ENCODE data around the gene HIC1.
A peak's percentile ranks its signal among the peaks of the same experiment; 100 is the strongest.

HIC1 gene

DNA sequence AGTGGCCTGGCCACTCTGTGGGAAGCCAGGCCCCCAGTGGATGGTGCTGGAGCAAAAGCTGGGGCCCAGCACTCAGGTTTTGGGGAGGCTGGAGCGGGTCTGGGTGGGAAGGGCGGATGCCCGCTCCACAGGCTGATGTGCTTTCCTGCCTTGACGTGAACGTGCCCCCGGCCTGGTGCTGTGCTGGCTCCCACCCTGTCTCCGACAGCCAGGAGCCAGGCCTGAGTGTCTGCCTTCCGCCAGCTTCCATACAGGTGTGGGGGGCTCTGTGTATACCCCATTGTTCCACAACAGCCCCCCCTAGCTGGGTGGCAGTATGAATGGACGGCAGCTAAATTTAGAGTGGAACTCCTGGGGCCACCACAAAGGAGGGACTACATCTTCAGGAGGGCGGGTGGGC is 20.0 kb downstream of the HIC1 start:
- no peak for DNase-seq (ENCODE audit: low spot score in 2 of 2)
- Histone ChIP-seq H3K9me3 (no peaks in the 10 kb centered on the region), H3K4me1 (no peaks in the 10 kb centered on the region), H3K4me3 (no peak overlapping the region), H3K27me3 (ENCODE audit: low read depth) (no peaks in the 10 kb centered on the region), H3K36me3 (replicated peaks) (peaks cover 10% of the 10 kb centered on the region)
- in situ Hi-C loops (cut with MboI; ENCODE audit: low sequenced_read_pairs) = no loop called here

DNA sequence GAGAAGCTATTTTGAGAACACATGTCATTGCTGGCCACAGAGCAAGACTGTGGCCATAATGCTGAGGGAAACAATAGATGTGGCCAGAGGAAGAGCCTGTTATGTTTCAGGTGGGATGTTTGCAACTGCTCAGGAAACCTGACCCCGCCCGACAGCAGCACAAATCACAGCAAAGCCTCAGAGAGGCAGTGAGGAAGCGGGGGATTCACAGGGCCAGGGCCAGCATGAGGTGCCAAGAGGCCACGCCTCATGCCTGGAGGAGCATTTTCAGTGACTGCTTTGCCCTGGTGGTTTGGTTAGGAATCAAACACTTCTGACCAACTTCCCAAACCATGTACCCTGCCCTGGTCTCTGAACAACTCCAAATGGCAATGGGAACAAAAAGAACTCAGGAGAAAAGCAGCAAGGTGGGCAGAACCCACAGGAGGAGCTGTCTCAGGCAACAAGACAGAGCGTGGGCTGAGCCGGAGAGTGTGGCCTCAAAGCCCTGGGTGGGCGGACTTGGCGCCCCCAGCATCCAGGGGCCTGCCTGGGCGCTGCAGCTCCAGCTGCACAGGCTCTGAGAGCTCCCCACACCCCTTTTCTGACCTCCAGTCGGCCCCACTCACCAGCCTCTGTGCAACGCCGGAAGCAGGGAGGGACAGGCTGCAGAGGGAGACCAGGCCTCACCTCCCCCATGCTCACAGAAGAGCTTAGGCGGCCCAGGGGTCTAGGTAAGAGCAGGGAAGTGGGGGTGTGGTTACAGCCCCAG is 20.6 kb downstream of the HIC1 start:
- Histone ChIP-seq H3K9me3 (no peaks in the 10 kb centered on the region), H3K4me1 (no peaks in the 10 kb centered on the region), H3K36me3 (replicated peaks) (peaks cover 10% of the 10 kb centered on the region), H3K27me3 (ENCODE audit: low read depth) (no peaks in the 10 kb centered on the region), H3K4me3 (no peak overlapping the region)
- no peak for DNase-seq (ENCODE audit: low spot score in 2 of 2)
- in situ Hi-C loops (cut with MboI; ENCODE audit: low sequenced_read_pairs) = no loop called here

DNA sequence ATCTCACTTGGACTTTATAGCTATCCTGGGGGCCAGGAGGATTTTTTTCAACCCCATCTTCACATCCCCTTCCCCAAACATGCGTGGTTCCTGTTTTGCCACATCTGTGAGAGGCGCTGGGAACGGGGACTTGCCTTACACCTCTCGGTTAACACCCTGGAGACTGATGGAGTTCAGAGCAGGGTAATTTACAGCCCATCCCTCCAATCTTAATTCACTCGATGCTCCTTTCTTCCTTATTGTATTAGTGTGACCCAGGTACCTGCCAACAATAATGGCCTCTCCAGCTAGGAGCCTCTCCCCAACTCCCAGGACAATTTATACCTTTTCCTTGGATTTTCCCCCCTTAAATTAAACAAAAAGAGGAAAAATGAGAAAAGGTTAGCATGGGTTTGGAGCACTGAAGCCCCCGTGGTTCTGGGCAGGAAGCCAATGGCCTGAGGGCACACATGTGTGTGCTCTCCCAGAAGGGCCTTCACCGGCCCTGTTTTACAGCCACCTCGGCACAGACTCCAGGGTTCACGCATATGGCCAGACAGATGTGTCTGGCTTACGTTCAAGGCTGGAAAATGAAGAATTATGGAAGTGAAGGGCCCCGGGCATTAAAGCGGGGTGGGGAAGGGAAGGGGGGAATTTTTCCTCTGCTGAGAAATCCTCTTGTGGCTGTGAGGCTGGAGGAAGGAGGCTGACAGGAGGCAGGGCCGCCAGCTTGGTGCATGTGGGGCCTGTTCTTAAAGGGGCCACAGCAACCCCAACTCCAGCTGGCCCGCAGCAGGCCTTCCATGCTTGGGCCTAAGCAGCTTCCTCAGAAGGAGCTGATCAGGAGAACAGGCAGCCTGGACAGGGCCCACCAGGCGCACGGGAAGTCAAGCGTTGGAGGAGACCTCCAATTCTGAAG is 21.4 kb downstream of the HIC1 start:
- peak in 1 of 2 experiments; percentile 46 for DNase-seq (ENCODE audit: low spot score in 2 of 2)
- Histone ChIP-seq H3K27me3 (ENCODE audit: low read depth) (no peaks in the 10 kb centered on the region), H3K4me1 (no peaks in the 10 kb centered on the region), H3K36me3 (replicated peaks) (peaks cover 10% of the 10 kb centered on the region), H3K4me3 (no peak overlapping the region), H3K9me3 (no peaks in the 10 kb centered on the region)
- in situ Hi-C loops (cut with MboI; ENCODE audit: low sequenced_read_pairs) = no loop called here

DNA sequence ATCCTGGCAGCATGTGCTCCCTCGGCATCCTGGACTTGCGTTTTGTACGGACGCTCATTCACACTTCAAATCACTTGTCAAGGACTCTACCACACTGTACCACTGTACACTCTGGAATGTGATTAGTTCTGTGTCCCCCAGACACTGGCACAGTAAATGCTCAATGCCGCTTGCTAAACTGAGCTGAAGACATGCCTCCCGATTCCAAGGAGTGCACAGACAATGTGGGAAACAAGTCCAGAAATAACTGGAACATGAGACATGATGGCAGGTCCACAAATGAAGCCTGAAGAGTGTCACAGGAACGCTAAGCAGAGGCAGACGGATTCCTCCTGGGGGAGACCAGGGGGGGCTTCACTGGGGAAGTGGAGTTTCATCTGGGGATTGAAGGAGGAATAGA is 22.1 kb downstream of the HIC1 start:
- no peak overlapping the region for H3K4me3 ChIP-seq
- no peaks in the 10 kb centered on the region for H3K4me1 ChIP-seq
- no peaks in the 10 kb centered on the region for H3K9me3 ChIP-seq
- in situ Hi-C loops (cut with MboI; ENCODE audit: low sequenced_read_pairs) = no loop called here
- H3K36me3 ChIP-seq (replicated peaks) = peaks cover 10% of the 10 kb centered on the region
- no peak for DNase-seq (ENCODE audit: low spot score in 2 of 2)
- H3K27me3 ChIP-seq (ENCODE audit: low read depth) = no peaks in the 10 kb centered on the region

DNA sequence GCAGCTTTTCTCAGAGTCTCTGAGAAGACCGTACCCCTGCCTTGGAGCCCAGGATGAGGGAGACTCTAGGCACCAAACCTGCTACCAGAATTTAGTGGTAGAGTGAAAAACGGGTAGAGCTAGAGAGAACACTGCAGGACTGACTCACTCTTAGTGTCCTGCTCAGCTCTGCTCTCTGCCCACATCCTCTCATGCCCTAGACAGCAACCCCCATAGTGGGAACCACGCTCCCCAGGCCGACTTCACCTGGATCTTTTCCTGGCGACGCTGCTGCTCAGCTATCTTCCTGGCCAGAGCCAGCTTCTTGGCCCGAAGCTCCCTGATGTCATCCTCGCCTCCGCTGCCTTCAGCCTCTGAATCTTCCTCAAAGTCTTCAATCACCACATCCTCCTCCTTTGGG is 26.7 kb downstream of the HIC1 start:
- H3K4me3 ChIP-seq = no peak overlapping the region
- no peak for DNase-seq (ENCODE audit: low spot score in 2 of 2)
- in situ Hi-C loops (cut with MboI; ENCODE audit: low sequenced_read_pairs) = no loop called here
- H3K27me3 ChIP-seq (ENCODE audit: low read depth) = no peaks in the 10 kb centered on the region
- H3K9me3 ChIP-seq = no peaks in the 10 kb centered on the region
- H3K36me3 ChIP-seq (replicated peaks) = peaks cover 7% of the 10 kb centered on the region
- no peaks in the 10 kb centered on the region for H3K4me1 ChIP-seq

DNA sequence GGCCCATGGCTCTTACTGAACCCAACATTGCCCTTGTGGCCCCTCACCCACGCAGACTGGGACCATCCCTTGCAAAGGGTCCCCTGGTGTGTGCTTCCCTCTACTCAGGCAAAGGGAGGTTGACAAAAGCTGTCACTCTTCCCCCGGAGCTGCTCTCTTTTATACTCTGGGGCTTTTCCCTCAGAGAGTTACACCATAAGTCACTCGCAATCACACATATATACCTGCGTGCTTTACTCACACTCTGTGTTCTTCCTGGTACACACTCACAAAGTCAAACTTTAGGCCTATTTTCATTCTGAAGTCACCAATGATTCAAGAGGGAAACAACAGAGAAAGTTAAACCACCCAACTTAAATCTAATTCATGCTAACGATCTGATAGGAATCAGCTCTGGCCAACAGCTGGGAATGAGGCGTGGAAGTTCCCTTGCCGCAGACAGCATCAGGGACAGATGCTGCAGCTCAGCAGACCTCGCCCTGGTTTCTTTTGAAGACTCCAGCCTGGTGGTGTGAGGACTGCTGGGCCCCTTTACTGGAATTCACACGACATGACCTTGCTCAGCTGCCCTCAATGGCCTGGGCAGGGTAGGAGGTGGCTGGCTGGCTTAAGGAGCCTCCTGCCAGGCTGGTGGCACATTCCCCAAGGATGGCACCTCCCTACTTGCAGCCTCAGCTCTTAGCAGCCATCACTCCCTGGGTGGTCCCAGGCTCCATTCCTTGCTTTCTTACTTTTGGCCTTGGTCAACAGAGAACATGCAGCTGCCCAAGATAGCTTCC is 27.3 kb downstream of the HIC1 start:
- in situ Hi-C loops (cut with MboI; ENCODE audit: low sequenced_read_pairs) = no loop called here
- Histone ChIP-seq H3K27me3 (ENCODE audit: low read depth) (no peaks in the 10 kb centered on the region), H3K4me3 (no peak overlapping the region), H3K9me3 (no peaks in the 10 kb centered on the region), H3K36me3 (replicated peaks) (peaks cover 3% of the 10 kb centered on the region), H3K4me1 (no peaks in the 10 kb centered on the region)
- DNase-seq (ENCODE audit: low spot score in 2 of 2) = no peak

DNA sequence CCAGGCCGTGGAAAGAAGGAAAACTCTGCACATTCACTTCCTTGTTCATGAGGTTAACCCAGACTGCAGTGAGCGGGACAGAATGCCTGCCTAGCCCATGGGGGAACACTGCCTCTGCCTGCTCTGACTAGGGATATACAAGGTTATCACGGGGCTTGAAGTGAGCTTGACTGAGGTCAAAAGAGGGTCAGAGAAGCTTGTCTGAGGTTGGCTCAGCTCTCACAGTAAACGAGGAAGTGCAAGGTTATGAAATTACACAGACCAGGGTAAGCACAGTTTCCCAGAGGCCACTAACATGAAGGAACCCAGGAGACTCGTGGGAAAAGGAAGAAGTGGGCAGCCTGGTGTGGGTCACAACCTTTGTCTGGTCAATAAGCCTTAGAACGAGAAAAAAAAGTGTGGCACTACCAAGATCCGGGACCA is 28.7 kb downstream of the HIC1 start:
- Histone ChIP-seq H3K4me3 (no peak overlapping the region), H3K36me3 (replicated peaks) (no peaks in the 10 kb centered on the region; the same call in none of the 2 replicates), H3K4me1 (no peaks in the 10 kb centered on the region), H3K27me3 (ENCODE audit: low read depth) (no peaks in the 10 kb centered on the region), H3K9me3 (no peaks in the 10 kb centered on the region)
- no peak for DNase-seq (ENCODE audit: low spot score in 2 of 2)
- in situ Hi-C loops (cut with MboI; ENCODE audit: low sequenced_read_pairs) = no loop called here

DNA sequence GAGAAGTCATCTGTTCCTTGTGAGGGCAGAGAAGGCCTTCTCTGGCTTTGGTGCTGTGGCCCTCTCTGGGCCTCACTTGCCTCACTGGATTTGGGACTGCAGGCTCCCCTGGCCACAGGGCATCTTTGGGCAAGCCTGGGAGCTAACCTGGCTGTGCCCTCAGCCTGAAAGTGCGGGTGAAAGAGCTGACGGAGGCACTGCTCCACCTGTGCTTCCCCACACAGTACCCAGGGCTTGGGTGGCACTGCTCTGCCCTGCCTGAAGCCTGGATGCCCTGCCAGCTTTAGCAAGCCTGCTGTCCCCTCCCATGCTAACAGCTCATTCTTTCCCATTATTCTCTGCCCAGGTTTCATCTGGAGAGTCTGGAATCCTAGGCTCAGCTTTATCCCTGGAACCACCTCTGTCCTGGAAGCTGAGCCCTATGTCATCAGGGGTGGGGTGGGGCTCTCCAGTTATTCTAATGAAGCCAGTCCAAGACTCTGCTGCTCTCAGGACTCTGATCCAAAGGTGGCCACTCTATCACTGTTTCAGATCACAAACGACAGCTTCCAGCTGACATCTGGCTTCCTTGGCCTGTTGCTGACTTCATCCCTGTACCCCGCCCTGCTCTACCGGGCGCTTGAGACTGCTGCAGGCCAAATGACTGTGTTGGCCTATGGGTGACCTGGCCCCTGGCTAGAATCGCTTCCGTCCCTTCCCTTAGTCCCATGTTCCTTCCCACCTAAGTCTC is 29.3 kb downstream of the HIC1 start:
- in situ Hi-C loops (cut with MboI; ENCODE audit: low sequenced_read_pairs) = no loop called here
- no peak for DNase-seq (ENCODE audit: low spot score in 2 of 2)
- no peaks in the 10 kb centered on the region for H3K9me3 ChIP-seq
- H3K27me3 ChIP-seq (ENCODE audit: low read depth) = no peaks in the 10 kb centered on the region
- no peaks in the 10 kb centered on the region for H3K4me1 ChIP-seq
- no peak overlapping the region for H3K4me3 ChIP-seq
- H3K36me3 ChIP-seq (replicated peaks) = no peaks in the 10 kb centered on the region; the same call in none of the 2 replicates

DNA sequence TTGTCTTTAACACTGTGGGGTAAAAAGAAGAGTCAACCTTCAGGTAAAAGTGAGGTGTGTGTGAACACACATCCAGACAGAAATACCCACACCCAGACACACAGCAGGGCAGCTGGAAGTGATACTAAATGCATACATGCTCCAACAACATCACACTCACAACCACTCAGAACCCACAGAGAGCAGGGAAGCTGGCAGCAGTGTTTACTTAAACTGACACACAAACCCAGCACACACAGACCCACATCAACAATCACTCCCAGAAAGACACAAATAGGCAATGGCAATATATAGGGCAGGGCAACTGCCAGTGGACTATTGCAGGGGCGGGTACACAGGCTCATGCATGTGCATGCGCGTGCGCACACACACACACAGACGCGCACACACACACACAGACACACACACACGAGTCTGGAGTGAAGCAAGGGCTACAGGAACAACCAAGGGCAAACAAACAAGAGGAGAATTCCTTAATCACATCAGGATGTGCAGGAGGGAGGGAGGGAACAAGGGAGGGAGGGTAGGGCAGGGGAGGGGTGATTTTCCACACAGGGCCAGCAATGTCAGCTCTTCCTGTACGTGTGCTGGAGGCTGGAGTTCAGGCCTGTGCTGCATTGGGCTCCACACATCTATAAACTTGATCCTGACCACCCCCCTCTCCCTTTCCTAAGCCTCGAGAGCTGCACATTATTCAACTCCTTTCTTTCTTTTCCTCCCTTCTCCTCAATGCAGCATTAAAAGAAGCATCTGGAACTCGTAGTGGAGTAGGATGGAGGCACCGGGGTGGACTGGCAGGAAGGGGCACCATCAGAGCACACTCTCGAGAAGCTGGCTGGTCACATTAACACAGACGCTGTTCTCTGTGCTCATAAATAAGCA is 30.1 kb downstream of the HIC1 start:
- Histone ChIP-seq H3K36me3 (replicated peaks) (no peaks in the 10 kb centered on the region; the same call in 1 of the 2 replicates), H3K27me3 (ENCODE audit: low read depth) (no peaks in the 10 kb centered on the region), H3K9me3 (no peaks in the 10 kb centered on the region), H3K4me3 (no peak overlapping the region), H3K4me1 (no peaks in the 10 kb centered on the region)
- no peak for DNase-seq (ENCODE audit: low spot score in 2 of 2)
- in situ Hi-C loops (cut with MboI; ENCODE audit: low sequenced_read_pairs) = no loop called here

DNA sequence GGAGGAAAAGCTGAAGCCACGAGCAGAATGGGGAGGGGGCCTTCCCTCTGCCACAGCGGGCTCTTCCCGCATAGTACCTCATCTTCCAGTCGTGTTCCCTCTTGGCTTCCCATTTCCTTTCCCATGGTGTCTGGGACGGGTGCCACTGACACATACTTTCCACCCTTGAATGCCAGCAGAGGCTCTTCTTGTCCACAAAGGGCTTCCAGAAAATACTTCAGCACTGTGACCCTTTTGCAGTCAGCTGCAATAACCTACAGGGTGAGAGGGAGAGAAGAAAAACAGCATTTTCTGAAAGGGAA is 30.7 kb downstream of the HIC1 start:
- Histone ChIP-seq H3K4me3 (no peak overlapping the region), H3K27me3 (ENCODE audit: low read depth) (no peaks in the 10 kb centered on the region), H3K9me3 (no peaks in the 10 kb centered on the region), H3K4me1 (no peaks in the 10 kb centered on the region), H3K36me3 (replicated peaks) (no peaks in the 10 kb centered on the region; the same call in 1 of the 2 replicates)
- in situ Hi-C loops (cut with MboI; ENCODE audit: low sequenced_read_pairs) = no loop called here
- DNase-seq (ENCODE audit: low spot score in 2 of 2) = no peak

DNA sequence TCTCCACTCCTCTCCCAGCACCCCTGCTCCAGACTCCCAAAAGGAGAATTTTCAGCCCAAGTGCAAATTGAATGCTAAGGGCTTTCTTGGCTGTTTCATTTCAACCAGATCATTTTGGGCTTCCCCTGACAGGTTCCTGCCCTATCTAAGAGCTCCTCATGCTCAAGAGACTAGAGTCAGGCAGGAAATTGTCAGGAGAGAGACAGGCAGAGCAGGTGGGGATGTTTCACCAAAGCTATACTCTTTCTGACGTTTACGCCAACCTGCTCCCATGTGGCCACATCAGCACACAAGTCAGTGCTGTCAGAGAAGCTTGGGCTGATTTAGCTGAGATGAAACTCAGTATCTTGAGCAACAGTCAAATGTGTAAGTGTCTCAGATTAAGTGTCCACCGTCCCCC is 31.4 kb downstream of the HIC1 start:
- Histone ChIP-seq H3K9me3 (no peaks in the 10 kb centered on the region), H3K4me1 (no peaks in the 10 kb centered on the region), H3K4me3 (no peak overlapping the region), H3K27me3 (ENCODE audit: low read depth) (no peaks in the 10 kb centered on the region), H3K36me3 (replicated peaks) (no peaks in the 10 kb centered on the region; the same call in 1 of the 2 replicates)
- in situ Hi-C loops (cut with MboI; ENCODE audit: low sequenced_read_pairs) = no loop called here
- DNase-seq (ENCODE audit: low spot score in 2 of 2) = no peak

DNA sequence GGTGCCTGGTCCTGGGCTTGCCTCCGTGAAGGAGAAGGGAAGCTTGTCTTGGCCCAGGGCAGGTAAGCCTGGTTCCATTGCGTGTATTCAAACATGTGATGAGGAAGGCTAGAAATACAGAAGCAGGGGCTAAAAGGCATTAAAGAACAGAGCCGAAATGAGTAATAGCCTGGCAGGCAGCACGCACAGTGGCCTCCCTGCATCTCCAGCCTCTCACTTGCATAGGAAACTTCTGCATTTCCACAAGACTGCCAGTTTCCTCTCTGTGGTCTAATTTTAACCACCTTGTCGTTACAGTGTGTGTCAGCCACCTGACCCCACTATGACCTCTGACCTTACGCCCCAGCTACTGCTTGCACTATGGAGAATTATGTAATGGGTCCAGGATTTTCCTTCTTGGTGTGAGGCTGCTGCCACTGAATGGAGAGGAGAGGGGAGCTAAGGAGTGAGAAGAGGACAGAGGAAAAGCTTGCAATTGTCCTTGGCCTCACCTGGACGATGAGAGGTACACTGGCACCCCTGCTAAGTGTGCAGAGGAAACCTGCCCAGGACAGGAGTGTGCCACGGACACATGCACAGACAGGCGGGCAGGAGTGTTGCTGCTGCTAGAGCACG is 32.8 kb downstream of the HIC1 start:
- Histone ChIP-seq H3K27me3 (ENCODE audit: low read depth) (no peaks in the 10 kb centered on the region), H3K9me3 (no peaks in the 10 kb centered on the region), H3K4me1 (no peaks in the 10 kb centered on the region), H3K36me3 (replicated peaks) (no peaks in the 10 kb centered on the region), H3K4me3 (no peak overlapping the region)
- in situ Hi-C loops (cut with MboI; ENCODE audit: low sequenced_read_pairs) = no loop called here
- no peak for DNase-seq (ENCODE audit: low spot score in 2 of 2)
